Measurements from ENCODE around the gene SAP30BP.

SAP30BP gene

GRCh38 chr17:75743625-75744206 lies 76.6 kb downstream of the SAP30BP start:
- DNase-seq = no peak

GRCh38 chr17:75748706-75749105 lies 81.6 kb downstream of the SAP30BP start:
- no peak for DNase-seq

GRCh38 chr17:75749545-75750389 lies 82.6 kb downstream of the SAP30BP start:
- DNase-seq = peak; percentile 54

GRCh38 chr17:75750661-75751423 lies 83.7 kb downstream of the SAP30BP start:
- no peak for DNase-seq

- no peak for DNase-seq
Measured at GRCh38 chr17:75751676-75752404, 84.7 kb downstream of the SAP30BP start.

- no peak for DNase-seq
Measured at GRCh38 chr17:75752405-75752709, 85.2 kb downstream of the SAP30BP start.

- no peak for DNase-seq
Measured at GRCh38 chr17:75752802-75753513, 85.8 kb downstream of the SAP30BP start.

GRCh38 chr17:75753514-75754377 lies 86.6 kb downstream of the SAP30BP start:
- DNase-seq = no peak

- DNase-seq = no peak
Measured at GRCh38 chr17:75754378-75755204, 87.5 kb downstream of the SAP30BP start.

- DNase-seq = no peak
Measured at GRCh38 chr17:75755205-75755901, 88.2 kb downstream of the SAP30BP start.

GRCh38 chr17:75755990-75756389 lies 88.9 kb downstream of the SAP30BP start:
- DNase-seq = no peak

- no peak for DNase-seq
Measured at GRCh38 chr17:75756451-75757085, 89.4 kb downstream of the SAP30BP start.

GRCh38 chr17:75757086-75757681 lies 90.0 kb downstream of the SAP30BP start:
- DNase-seq = no peak

Measured in kidney glomerular epithelial cell (primary cell).